ENCODE measurements around the gene PHOX2B.

DNA sequence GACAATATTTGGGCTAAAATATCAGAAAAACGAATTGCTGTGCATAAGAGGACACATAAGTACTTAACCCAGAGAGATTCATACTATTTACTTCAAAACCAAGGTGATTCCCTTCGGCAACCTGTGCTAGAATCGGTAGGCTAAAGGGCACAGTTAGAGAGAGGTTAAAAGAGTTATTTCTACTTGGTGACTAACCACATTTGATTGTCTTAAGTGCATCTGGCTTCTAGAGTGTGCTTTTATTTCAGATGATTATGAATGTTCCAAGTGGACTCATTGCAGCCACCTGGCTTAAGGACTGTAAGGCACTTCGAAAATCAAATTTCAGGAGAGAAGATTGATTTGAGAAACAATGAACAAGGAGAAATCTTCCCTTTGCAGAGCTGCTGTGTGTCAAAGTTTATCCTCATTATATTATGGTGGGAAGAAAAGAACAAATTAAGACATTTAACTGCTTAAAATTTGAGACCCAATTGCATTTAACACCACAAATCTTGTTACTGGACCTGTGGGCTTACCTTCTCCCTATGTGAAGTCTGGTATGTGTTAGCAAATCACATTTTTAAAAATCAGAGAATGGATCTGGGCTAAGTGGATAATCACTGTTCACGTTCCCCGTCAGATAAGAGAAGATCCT is 34.0 kb downstream of the PHOX2B start:
- TF ChIP-seq ARNTL (CRISPR knock-in tag; IDR thresholded peaks at IDR 0.05; ENCODE audit: borderline replicate concordance, low read depth): no peak
- TF ChIP-seq, protein P1, sequence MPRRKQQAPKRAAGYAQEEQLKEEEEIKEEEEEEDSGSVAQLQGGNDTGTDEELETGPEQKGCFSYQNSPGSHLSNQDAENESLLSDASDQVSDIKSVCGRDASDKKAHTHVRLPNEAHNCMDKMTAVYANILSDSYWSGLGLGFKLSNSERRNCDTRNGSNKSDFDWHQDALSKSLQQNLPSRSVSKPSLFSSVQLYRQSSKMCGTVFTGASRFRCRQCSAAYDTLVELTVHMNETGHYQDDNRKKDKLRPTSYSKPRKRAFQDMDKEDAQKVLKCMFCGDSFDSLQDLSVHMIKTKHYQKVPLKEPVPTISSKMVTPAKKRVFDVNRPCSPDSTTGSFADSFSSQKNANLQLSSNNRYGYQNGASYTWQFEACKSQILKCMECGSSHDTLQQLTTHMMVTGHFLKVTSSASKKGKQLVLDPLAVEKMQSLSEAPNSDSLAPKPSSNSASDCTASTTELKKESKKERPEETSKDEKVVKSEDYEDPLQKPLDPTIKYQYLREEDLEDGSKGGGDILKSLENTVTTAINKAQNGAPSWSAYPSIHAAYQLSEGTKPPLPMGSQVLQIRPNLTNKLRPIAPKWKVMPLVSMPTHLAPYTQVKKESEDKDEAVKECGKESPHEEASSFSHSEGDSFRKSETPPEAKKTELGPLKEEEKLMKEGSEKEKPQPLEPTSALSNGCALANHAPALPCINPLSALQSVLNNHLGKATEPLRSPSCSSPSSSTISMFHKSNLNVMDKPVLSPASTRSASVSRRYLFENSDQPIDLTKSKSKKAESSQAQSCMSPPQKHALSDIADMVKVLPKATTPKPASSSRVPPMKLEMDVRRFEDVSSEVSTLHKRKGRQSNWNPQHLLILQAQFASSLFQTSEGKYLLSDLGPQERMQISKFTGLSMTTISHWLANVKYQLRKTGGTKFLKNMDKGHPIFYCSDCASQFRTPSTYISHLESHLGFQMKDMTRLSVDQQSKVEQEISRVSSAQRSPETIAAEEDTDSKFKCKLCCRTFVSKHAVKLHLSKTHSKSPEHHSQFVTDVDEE (CRISPR knock-in tag; IDR thresholded peaks at IDR 0.05): no peak
- TF ChIP-seq, protein P2, sequence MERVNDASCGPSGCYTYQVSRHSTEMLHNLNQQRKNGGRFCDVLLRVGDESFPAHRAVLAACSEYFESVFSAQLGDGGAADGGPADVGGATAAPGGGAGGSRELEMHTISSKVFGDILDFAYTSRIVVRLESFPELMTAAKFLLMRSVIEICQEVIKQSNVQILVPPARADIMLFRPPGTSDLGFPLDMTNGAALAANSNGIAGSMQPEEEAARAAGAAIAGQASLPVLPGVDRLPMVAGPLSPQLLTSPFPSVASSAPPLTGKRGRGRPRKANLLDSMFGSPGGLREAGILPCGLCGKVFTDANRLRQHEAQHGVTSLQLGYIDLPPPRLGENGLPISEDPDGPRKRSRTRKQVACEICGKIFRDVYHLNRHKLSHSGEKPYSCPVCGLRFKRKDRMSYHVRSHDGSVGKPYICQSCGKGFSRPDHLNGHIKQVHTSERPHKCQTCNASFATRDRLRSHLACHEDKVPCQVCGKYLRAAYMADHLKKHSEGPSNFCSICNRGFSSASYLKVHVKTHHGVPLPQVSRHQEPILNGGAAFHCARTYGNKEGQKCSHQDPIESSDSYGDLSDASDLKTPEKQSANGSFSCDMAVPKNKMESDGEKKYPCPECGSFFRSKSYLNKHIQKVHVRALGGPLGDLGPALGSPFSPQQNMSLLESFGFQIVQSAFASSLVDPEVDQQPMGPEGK (CRISPR knock-in tag; IDR thresholded peaks at IDR 0.05; ENCODE audit: borderline replicate concordance): no peak
